ENCODE data around the gene CASTOR2.

- TF ChIP-seq, protein P1, sequence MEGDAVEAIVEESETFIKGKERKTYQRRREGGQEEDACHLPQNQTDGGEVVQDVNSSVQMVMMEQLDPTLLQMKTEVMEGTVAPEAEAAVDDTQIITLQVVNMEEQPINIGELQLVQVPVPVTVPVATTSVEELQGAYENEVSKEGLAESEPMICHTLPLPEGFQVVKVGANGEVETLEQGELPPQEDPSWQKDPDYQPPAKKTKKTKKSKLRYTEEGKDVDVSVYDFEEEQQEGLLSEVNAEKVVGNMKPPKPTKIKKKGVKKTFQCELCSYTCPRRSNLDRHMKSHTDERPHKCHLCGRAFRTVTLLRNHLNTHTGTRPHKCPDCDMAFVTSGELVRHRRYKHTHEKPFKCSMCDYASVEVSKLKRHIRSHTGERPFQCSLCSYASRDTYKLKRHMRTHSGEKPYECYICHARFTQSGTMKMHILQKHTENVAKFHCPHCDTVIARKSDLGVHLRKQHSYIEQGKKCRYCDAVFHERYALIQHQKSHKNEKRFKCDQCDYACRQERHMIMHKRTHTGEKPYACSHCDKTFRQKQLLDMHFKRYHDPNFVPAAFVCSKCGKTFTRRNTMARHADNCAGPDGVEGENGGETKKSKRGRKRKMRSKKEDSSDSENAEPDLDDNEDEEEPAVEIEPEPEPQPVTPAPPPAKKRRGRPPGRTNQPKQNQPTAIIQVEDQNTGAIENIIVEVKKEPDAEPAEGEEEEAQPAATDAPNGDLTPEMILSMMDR (IDR thresholded peaks at IDR 0.05 in 4 of 5, conservative IDR thresholded peaks at IDR 0.05 in 1 of 5), result no peak
- no peak for TF ChIP-seq POLR2A (IDR thresholded peaks at IDR 0.05)
These were observed 54.3 kb downstream of the CASTOR2 start for GRCh38 chr7:75018570-75019364.

Data from gastrocnemius medialis (tissue), 4 donors.